ENCODE measurements around the gene HARBI1. TPM values are rescaled to one million over a fixed set of nuclear protein-coding genes. Genes with fewer than 3 reads are reported as not detected.

HARBI1 gene
- polyA plus RNA-seq, 1 of the 3 experiments (the other 2 are of a cell fraction), result 2.4 TPM

DNA sequence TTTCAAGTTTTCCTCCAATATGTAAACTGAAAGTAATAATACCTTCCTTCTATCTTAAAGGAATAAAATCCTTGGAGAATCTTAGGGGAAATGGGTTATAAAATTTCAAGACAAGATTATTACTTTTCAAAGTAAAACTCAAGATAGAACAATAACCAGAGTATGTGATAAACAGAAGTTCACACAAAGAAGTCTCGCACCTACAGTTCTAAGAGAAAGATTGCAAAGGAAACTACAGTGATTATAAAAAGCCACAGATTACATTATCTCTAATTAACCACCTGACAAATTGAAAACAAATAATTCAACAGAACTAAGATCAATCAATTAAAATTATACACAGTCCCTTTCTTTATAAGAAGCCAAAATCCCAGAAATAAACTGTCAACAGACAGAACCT is 57.2 kb downstream of the HARBI1 start:
- ChIA-PET CTCF (interaction anchor here (2.0 kb wide), 1 partner anchor 31 kb away, joined by 7 read pairs; no protein-coding TSS in a partner anchor), POLR2A (interaction anchor here (0.6 kb wide), 1 partner anchor 180 kb away, joined by 3 read pairs; no protein-coding TSS in a partner anchor)
- Histone ChIP-seq H3K9me2 (no peaks in the 10 kb centered on the region), H3K9ac (no peak overlapping the region), H3K4me3 (ENCODE audit: low read depth in 2 of 2, low read length in 1 of 2) (no peak overlapping the region), H3K36me3 (replicated peaks in 1 of 2; ENCODE audit: control insufficient read depth in 1 of 2, insufficient read depth in 2 of 2, low read length in 1 of 2) (no peaks in the 10 kb centered on the region), H3K27ac (ENCODE audit: low read depth in 2 of 2, low read length in 1 of 2) (no peak overlapping the region), H3F3A (replicated peaks; ENCODE audit: insufficient read depth) (peaks cover 11% of the 10 kb centered on the region), H4K20me1 (ENCODE audit: insufficient read depth) (peaks cover 50% of the 10 kb centered on the region), H2AFZ (ENCODE audit: low read depth) (no peak overlapping the region), H3K79me2 (ENCODE audit: insufficient read depth) (peaks cover 92% of the 10 kb centered on the region), H3K27me3 (ENCODE audit: insufficient read depth) (no peaks in the 10 kb centered on the region), H3K4me2 (no peak overlapping the region), H3K9me3 (no peaks in the 10 kb centered on the region), H3K4me1 (ENCODE audit: control insufficient read depth in 1 of 2, insufficient read depth in 2 of 2, low read depth in 1 of 2, low read length in 1 of 2) (peaks cover 0 to 36% of the 10 kb centered on the region in 2 experiments; a peak in 3 of 4 replicates)
- TF ChIP-seq ZBTB33 (IDR thresholded peaks at IDR 0.05; ENCODE audit: borderline replicate concordance, low read depth), result no peak
- TF ChIP-seq FOXM1 (IDR thresholded peaks at IDR 0.05; ENCODE audit: low read depth), result no peak
- no peak for TF ChIP-seq TAF1 (IDR thresholded peaks at IDR 0.05; ENCODE audit: borderline replicate concordance, low read depth, low read length)
- TF ChIP-seq CHD2 (IDR thresholded peaks at IDR 0.05; ENCODE audit: low read length, partially characterized antibody), result no peak
- TF ChIP-seq MEF2A (IDR thresholded peaks at IDR 0.05; ENCODE audit: borderline replicate concordance, low read depth), result no peak
- no peak for TF ChIP-seq ELF1 (IDR thresholded peaks at IDR 0.05)
- TF ChIP-seq REST (IDR thresholded peaks at IDR 0.05; ENCODE audit: low read depth, low read length), result no peak
- no peak for TF ChIP-seq NFIC (IDR thresholded peaks at IDR 0.05; ENCODE audit: borderline replicate concordance)
- TF ChIP-seq TEAD4 (IDR thresholded peaks at IDR 0.05; ENCODE audit: borderline replicate concordance, insufficient read depth), result no peak
- no peak for TF ChIP-seq RXRA (IDR thresholded peaks at IDR 0.05; ENCODE audit: borderline replicate concordance, low read depth)
- no peak for TF ChIP-seq RAD21 (IDR thresholded peaks at IDR 0.05; ENCODE audit: low read length)
- DNase-seq, result no peak
- 93% methylated on average over 1 of the region's 1 CpG for WGBS (ENCODE audit: low lambda C conversion rate)

DNA sequence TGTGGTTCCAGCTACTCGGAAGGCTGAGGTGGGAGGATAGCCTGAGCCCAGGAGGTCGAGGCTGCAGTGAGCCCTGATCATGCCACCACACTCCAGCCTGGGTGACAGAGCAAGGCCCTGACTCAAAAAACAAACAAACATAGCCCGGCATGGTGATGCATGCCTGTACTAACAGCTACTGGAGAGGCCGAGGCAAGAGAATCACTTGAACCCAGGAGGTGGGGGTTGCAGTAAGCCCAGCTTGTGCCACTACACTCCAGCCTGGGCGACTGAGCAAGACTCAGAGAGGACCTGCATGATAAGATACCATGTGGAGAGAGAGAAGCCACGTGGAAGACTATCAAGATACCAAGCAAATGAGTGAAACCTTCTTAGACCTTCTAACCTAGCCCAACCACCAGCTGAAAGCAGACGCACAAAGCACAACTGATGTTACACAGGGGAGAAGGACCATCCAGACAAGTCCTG is 59.3 kb downstream of the HARBI1 start:
- no peaks in the 10 kb centered on the region for H3K9me2 ChIP-seq
- no peaks in the 10 kb centered on the region for H3K36me3 ChIP-seq (replicated peaks in 1 of 2; ENCODE audit: control insufficient read depth in 1 of 2, insufficient read depth in 2 of 2, low read length in 1 of 2)
- DNase-seq, result no peak
- no peak overlapping the region for H3K9ac ChIP-seq
- peaks cover 45% of the 10 kb centered on the region for H4K20me1 ChIP-seq (ENCODE audit: insufficient read depth)
- peaks cover 0 to 56% of the 10 kb centered on the region in 2 experiments for H3K4me1 ChIP-seq (ENCODE audit: control insufficient read depth in 1 of 2, insufficient read depth in 2 of 2, low read depth in 1 of 2, low read length in 1 of 2)
- ChIA-PET POLR2A (interaction anchor here (1.1 kb wide), 1 partner anchor 19 kb away, joined by 7 read pairs; no protein-coding TSS in a partner anchor), CTCF (interaction anchor here (1.0 kb wide), 1 partner anchor 28 kb away, joined by 3 read pairs; no protein-coding TSS in a partner anchor)
- 77% methylated on average over 7 of the region's 7 CpGs for WGBS (ENCODE audit: low lambda C conversion rate)
- H3F3A ChIP-seq (replicated peaks; ENCODE audit: insufficient read depth), result peaks cover 15% of the 10 kb centered on the region
- no peak overlapping the region for H2AFZ ChIP-seq (ENCODE audit: low read depth)
- H3K27ac ChIP-seq (ENCODE audit: low read depth in 2 of 2, low read length in 1 of 2), result no peak overlapping the region
- H3K4me3 ChIP-seq (ENCODE audit: low read depth in 2 of 2, low read length in 1 of 2), result no peak overlapping the region
- no peaks in the 10 kb centered on the region for H3K9me3 ChIP-seq
- H3K79me2 ChIP-seq (ENCODE audit: insufficient read depth), result peaks cover 89% of the 10 kb centered on the region
- no peaks in the 10 kb centered on the region for H3K27me3 ChIP-seq (ENCODE audit: insufficient read depth)
- H3K4me2 ChIP-seq, result no peak overlapping the region
- TF ChIP-seq SMC3 (IDR thresholded peaks at IDR 0.05; ENCODE audit: low read depth, low read length) (no peak), TAF1 (IDR thresholded peaks at IDR 0.05; ENCODE audit: borderline replicate concordance, low read depth, low read length) (no peak), ZBTB33 (IDR thresholded peaks at IDR 0.05; ENCODE audit: borderline replicate concordance, low read depth) (no peak), JUND (IDR thresholded peaks at IDR 0.05) (no peak), EP300 (IDR thresholded peaks at IDR 0.05; ENCODE audit: borderline replicate concordance in 1 of 2, low read depth in 1 of 2, low read length in 1 of 2) (no peak), RXRA (IDR thresholded peaks at IDR 0.05; ENCODE audit: borderline replicate concordance, low read depth) (no peak), YY1 (IDR thresholded peaks at IDR 0.05; ENCODE audit: low read depth) (no peak), USF1 (IDR thresholded peaks at IDR 0.05; ENCODE audit: borderline replicate concordance, low read depth) (no peak)

All from SK-N-SH (cell line).